ENCODE data around the gene VPS13C.

VPS13C gene

GRCh38 chr15:61830536-61831330 is 229.5 kb downstream of the VPS13C start:
- H3K9me3 Mint-ChIP-seq, result no peaks in the 10 kb centered on the region
- H3K4me3 Mint-ChIP-seq, result no peak overlapping the region
- no peaks in the 10 kb centered on the region for H3K36me3 Mint-ChIP-seq (ENCODE audit: low read depth)
- DNase-seq (ENCODE audit: low spot score), result no peak
- peaks cover 1% of the 10 kb centered on the region for H3K4me1 Mint-ChIP-seq (ENCODE audit: low read depth)
- no peak overlapping the region for H3K27ac Mint-ChIP-seq
- peaks cover 17% of the 10 kb centered on the region for H3K27me3 Mint-ChIP-seq (ENCODE audit: low read depth)

DNA sequence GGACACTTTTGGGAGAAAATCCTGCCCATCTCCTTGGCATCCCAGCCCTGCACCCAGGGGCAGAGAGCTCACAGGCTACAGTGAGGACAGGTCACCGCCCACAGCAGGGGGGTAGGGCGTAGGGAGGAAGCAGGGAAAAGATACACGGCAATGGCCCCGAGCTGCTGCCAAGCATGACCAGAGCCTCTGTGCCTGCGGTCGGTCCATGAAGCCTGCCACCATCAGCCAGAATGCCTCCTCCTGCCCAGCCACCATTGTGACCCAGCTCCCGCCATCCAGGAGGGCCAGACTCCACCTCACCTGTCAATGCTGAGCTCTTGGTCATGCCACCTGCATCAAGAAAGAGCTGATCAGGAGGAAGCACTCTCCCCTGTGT is 230.7 kb downstream of the VPS13C start:
- Mint-ChIP-seq H3K36me3 (ENCODE audit: low read depth) (no peaks in the 10 kb centered on the region), H3K9me3 (no peaks in the 10 kb centered on the region)

GRCh38 chr15:61828860-61829513 is 231.3 kb downstream of the VPS13C start:
- H3K9me3 Mint-ChIP-seq, result no peaks in the 10 kb centered on the region
- no peak for DNase-seq (ENCODE audit: low spot score)
- peaks cover under 1% of the 10 kb centered on the region for H3K4me1 Mint-ChIP-seq (ENCODE audit: low read depth)
- H3K4me3 Mint-ChIP-seq, result no peak overlapping the region
- no peaks in the 10 kb centered on the region for H3K36me3 Mint-ChIP-seq (ENCODE audit: low read depth)
- H3K27ac Mint-ChIP-seq, result no peak overlapping the region
- peaks cover 16% of the 10 kb centered on the region for H3K27me3 Mint-ChIP-seq (ENCODE audit: low read depth)

More for the DNA sequence above, 230.7 kb downstream of the VPS13C start:
- Mint-ChIP-seq H3K27ac (no peak overlapping the region), H3K4me3 (no peak overlapping the region), H3K27me3 (ENCODE audit: low read depth) (peaks cover 16% of the 10 kb centered on the region), H3K4me1 (ENCODE audit: low read depth) (peaks cover 1% of the 10 kb centered on the region)
- no peak for DNase-seq (ENCODE audit: low spot score)

GRCh38 chr15:61828008-61828407 is 232.2 kb downstream of the VPS13C start:
- Mint-ChIP-seq H3K4me1 (ENCODE audit: low read depth) (no peaks in the 10 kb centered on the region), H3K27ac (no peak overlapping the region), H3K27me3 (ENCODE audit: low read depth) (peaks cover 13% of the 10 kb centered on the region), H3K9me3 (no peaks in the 10 kb centered on the region), H3K36me3 (ENCODE audit: low read depth) (no peaks in the 10 kb centered on the region), H3K4me3 (no peak overlapping the region)
- no peak for DNase-seq (ENCODE audit: low spot score)

- no peak for DNase-seq (ENCODE audit: low spot score)
- Mint-ChIP-seq H3K9me3 (no peaks in the 10 kb centered on the region), H3K36me3 (ENCODE audit: low read depth) (no peaks in the 10 kb centered on the region), H3K4me1 (ENCODE audit: low read depth) (no peaks in the 10 kb centered on the region), H3K4me3 (no peak overlapping the region), H3K27ac (no peak overlapping the region), H3K27me3 (ENCODE audit: low read depth) (peaks cover 8% of the 10 kb centered on the region)
Observed at GRCh38 chr15:61827131-61827530, 233.1 kb downstream of the VPS13C start.

GRCh38 chr15:61824291-61824690 is 236.0 kb downstream of the VPS13C start:
- DNase-seq (ENCODE audit: low spot score), result no peak
- Mint-ChIP-seq H3K9me3 (no peaks in the 10 kb centered on the region), H3K4me3 (no peak overlapping the region), H3K27ac (no peak overlapping the region), H3K4me1 (ENCODE audit: low read depth) (no peaks in the 10 kb centered on the region), H3K36me3 (ENCODE audit: low read depth) (no peaks in the 10 kb centered on the region), H3K27me3 (ENCODE audit: low read depth) (peaks cover 7% of the 10 kb centered on the region)

- H3K27me3 Mint-ChIP-seq (ENCODE audit: low read depth), result peaks cover 7% of the 10 kb centered on the region
- no peak for DNase-seq (ENCODE audit: low spot score)
- H3K4me3 Mint-ChIP-seq, result no peak overlapping the region
- H3K4me1 Mint-ChIP-seq (ENCODE audit: low read depth), result no peaks in the 10 kb centered on the region
- H3K36me3 Mint-ChIP-seq (ENCODE audit: low read depth), result no peaks in the 10 kb centered on the region
- no peak overlapping the region for H3K27ac Mint-ChIP-seq
- no peaks in the 10 kb centered on the region for H3K9me3 Mint-ChIP-seq
Observed at GRCh38 chr15:61822511-61822910, 237.7 kb downstream of the VPS13C start.

DNA sequence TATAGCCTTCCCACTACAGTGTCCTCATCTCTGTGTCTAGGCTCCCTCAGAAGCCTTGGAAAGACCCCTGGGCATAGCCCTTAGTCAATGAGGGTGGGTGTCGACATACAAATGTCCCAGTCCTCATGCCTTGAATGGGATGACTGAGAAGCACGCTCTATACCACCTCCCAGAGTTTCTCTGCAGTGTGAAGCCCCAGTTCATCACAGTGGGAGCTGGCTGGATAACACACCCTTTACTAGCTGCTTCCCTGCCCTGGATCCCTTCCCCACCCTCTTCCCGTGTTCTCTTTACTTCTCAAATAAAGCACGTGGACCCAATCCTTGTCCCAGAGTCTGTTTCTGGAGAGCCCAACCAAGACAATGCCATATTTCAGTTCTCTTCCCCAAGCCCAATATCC is 239.3 kb downstream of the VPS13C start:
- H3K4me3 Mint-ChIP-seq, result no peak overlapping the region
- no peak for DNase-seq (ENCODE audit: low spot score)
- no peaks in the 10 kb centered on the region for H3K9me3 Mint-ChIP-seq
- H3K36me3 Mint-ChIP-seq (ENCODE audit: low read depth), result no peaks in the 10 kb centered on the region
- no peaks in the 10 kb centered on the region for H3K4me1 Mint-ChIP-seq (ENCODE audit: low read depth)
- no peak overlapping the region for H3K27ac Mint-ChIP-seq
- H3K27me3 Mint-ChIP-seq (ENCODE audit: low read depth), result peaks cover 7% of the 10 kb centered on the region

GRCh38 chr15:61820212-61820611 is 240.0 kb downstream of the VPS13C start:
- DNase-seq (ENCODE audit: low spot score), result no peak
- Mint-ChIP-seq H3K4me1 (ENCODE audit: low read depth) (no peaks in the 10 kb centered on the region), H3K27ac (no peak overlapping the region), H3K9me3 (no peaks in the 10 kb centered on the region), H3K36me3 (ENCODE audit: low read depth) (no peaks in the 10 kb centered on the region), H3K4me3 (no peak overlapping the region), H3K27me3 (ENCODE audit: low read depth) (peaks cover 7% of the 10 kb centered on the region)

- Mint-ChIP-seq H3K27me3 (ENCODE audit: low read depth) (peaks cover 4% of the 10 kb centered on the region), H3K4me1 (ENCODE audit: low read depth) (no peaks in the 10 kb centered on the region), H3K27ac (no peak overlapping the region), H3K4me3 (no peak overlapping the region), H3K36me3 (ENCODE audit: low read depth) (no peaks in the 10 kb centered on the region), H3K9me3 (no peaks in the 10 kb centered on the region)
- no peak for DNase-seq (ENCODE audit: low spot score)
Observed at GRCh38 chr15:61819386-61819785, 240.9 kb downstream of the VPS13C start.

DNA sequence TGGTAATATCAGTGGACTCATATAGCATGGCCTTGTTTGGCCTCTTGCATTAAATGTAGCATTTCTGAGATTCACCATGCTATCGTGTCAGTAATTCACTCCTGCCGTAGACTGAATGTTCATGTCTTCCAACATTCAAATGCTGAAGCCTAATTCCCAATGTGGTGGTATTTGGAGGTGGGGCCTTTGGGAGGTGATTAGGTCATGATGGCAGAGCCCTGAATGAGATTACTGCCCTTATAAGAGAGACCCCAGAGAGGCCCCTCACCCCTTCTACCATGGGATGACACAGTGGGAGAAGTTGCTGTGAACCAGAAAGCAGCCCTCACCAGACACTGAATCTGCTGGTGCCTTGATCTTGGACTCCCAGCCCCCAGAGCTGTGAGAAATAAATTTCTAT is 241.4 kb downstream of the VPS13C start:
- Mint-ChIP-seq H3K27me3 (ENCODE audit: low read depth) (no peaks in the 10 kb centered on the region), H3K27ac (no peak overlapping the region), H3K4me3 (no peak overlapping the region), H3K9me3 (no peaks in the 10 kb centered on the region), H3K36me3 (ENCODE audit: low read depth) (no peaks in the 10 kb centered on the region), H3K4me1 (ENCODE audit: low read depth) (no peaks in the 10 kb centered on the region)
- DNase-seq (ENCODE audit: low spot score), result no peak

GRCh38 chr15:61816856-61817255 is 243.4 kb downstream of the VPS13C start:
- no peak overlapping the region for H3K4me3 Mint-ChIP-seq

GRCh38 chr15:61815356-61816083 is 244.7 kb downstream of the VPS13C start:
- H3K27me3 Mint-ChIP-seq (ENCODE audit: low read depth), result no peaks in the 10 kb centered on the region
- H3K4me1 Mint-ChIP-seq (ENCODE audit: low read depth), result no peaks in the 10 kb centered on the region
- H3K9me3 Mint-ChIP-seq, result no peaks in the 10 kb centered on the region
- no peaks in the 10 kb centered on the region for H3K36me3 Mint-ChIP-seq (ENCODE audit: low read depth)
- H3K27ac Mint-ChIP-seq, result no peak overlapping the region
- no peak for DNase-seq (ENCODE audit: low spot score)
- H3K4me3 Mint-ChIP-seq, result no peak overlapping the region

More at GRCh38 chr15:61816856-61817255, 243.4 kb downstream of the VPS13C start:
- H3K36me3 Mint-ChIP-seq (ENCODE audit: low read depth), result no peaks in the 10 kb centered on the region
- no peaks in the 10 kb centered on the region for H3K27me3 Mint-ChIP-seq (ENCODE audit: low read depth)
- H3K9me3 Mint-ChIP-seq, result no peaks in the 10 kb centered on the region
- no peaks in the 10 kb centered on the region for H3K4me1 Mint-ChIP-seq (ENCODE audit: low read depth)
- H3K27ac Mint-ChIP-seq, result no peak overlapping the region
- no peak for DNase-seq (ENCODE audit: low spot score)

DNA sequence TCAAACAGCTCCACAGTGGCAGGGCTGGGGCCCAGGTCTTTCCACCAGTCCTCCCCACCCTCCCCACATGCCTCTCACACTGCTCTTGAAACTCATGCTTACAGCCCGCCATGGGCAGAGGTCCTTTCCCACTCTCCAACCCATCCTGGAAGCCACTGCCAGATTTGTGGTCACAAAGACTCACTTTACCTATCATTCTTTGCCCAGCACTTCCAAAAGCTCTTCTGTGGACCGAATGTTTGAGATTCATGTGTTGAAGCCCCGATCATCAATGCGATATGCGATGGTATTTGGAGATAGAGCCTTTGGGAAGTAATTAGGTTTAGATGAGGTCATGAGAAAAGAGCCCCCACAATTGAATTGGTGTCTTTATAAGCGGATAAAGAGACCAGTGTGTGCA is 247.8 kb downstream of the VPS13C start:
- no peaks in the 10 kb centered on the region for H3K27me3 Mint-ChIP-seq (ENCODE audit: low read depth)
- no peaks in the 10 kb centered on the region for H3K36me3 Mint-ChIP-seq (ENCODE audit: low read depth)
- H3K4me3 Mint-ChIP-seq, result no peak overlapping the region
- no peak overlapping the region for H3K27ac Mint-ChIP-seq
- no peak for DNase-seq (ENCODE audit: low spot score)
- H3K4me1 Mint-ChIP-seq (ENCODE audit: low read depth), result no peaks in the 10 kb centered on the region
- H3K9me3 Mint-ChIP-seq, result no peaks in the 10 kb centered on the region
